Fibroblast of the aortic adventitia (primary cell): ENCODE data around the gene WNT11. TPM values are rescaled to one million over a fixed set of nuclear protein-coding genes. Genes with fewer than 3 reads are reported as not detected.
"Not testable (repeated sequence)": the region's sequence is repeated elsewhere in the genome, so short reads cannot be mapped to it uniquely, and the experiment has no call there.

Experiments used
- DNase-seq: peaks from one replicate; pipeline ENCODE4 v3.0.0-alpha.2; 2010; ENCODE audit warnings: low read depth
- H3K4me3 ChIP-seq: 2 replicates; pipeline ENCODE4 v1.5.1; 2011; ENCODE audit warnings: low read depth, mild to moderate bottlenecking, control low read depth, low read length, moderate library complexity
- CTCF ChIP-seq: IDR thresholded peaks from 2 replicates; pipeline ENCODE4 v1.5.1; 2011; ENCODE audit warnings: mild to moderate bottlenecking, low read length, control low read depth, inconsistent platforms; ENCODE audit not compliant: insufficient read depth
- total RNA-seq: library from RNA; depleted of rRNA; stranded (reverse); fragments of >200 nt; gene quantifications from 2 replicates; pipeline ENCODE4 v1.2.3, GENCODE V29; 2012; ENCODE audit warnings: low replicate concordance

The WNT11 gene
- total RNA-seq, 1 donor: 1.2 TPM

GRCh38 chr11:76201672-76202412, 4.5 kb downstream of the WNT11 start:
- DNase-seq: no peak
- TF ChIP-seq CTCF: no peak
- no peak overlapping the region for H3K4me3 ChIP-seq

GRCh38 chr11:76201056-76201455, 5.2 kb downstream of the WNT11 start:
- TF ChIP-seq CTCF: no peak
- H3K4me3 ChIP-seq: no peak overlapping the region
- DNase-seq: no peak

- no peak for TF ChIP-seq CTCF
- H3K4me3 ChIP-seq: no peak overlapping the region
- DNase-seq: no peak
Measured at GRCh38 chr11:76200006-76200940, 6.0 kb downstream of the WNT11 start.

- not testable (repeated sequence) for H3K4me3 ChIP-seq, DNase-seq
Measured at GRCh38 chr11:76198691-76199090, 7.6 kb downstream of the WNT11 start.

- H3K4me3 ChIP-seq: no peak overlapping the region
- no peak for DNase-seq
- TF ChIP-seq CTCF: no peak
Measured at GRCh38 chr11:76197941-76198640, 8.2 kb downstream of the WNT11 start.

GRCh38 chr11:76197332-76197731, 9.0 kb downstream of the WNT11 start:
- DNase-seq: no peak
- no peak for TF ChIP-seq CTCF
- no peak overlapping the region for H3K4me3 ChIP-seq

GRCh38 chr11:76196849-76197248, 9.5 kb downstream of the WNT11 start:
- no peak for DNase-seq
- no peak for TF ChIP-seq CTCF
- H3K4me3 ChIP-seq: no peak overlapping the region
